Measurements from ENCODE around the gene FNDC7.

- TF ChIP-seq CTCF (IDR thresholded peaks at IDR 0.05): no peak
- TF ChIP-seq POLR2A (IDR thresholded peaks at IDR 0.05): no peak
These were observed 43.9 kb upstream of the FNDC7 start for GRCh38 chr1:108668777-108669176.
